Measurements from ENCODE around the gene SPOCD1.

Gene SPOCD1

DNA sequence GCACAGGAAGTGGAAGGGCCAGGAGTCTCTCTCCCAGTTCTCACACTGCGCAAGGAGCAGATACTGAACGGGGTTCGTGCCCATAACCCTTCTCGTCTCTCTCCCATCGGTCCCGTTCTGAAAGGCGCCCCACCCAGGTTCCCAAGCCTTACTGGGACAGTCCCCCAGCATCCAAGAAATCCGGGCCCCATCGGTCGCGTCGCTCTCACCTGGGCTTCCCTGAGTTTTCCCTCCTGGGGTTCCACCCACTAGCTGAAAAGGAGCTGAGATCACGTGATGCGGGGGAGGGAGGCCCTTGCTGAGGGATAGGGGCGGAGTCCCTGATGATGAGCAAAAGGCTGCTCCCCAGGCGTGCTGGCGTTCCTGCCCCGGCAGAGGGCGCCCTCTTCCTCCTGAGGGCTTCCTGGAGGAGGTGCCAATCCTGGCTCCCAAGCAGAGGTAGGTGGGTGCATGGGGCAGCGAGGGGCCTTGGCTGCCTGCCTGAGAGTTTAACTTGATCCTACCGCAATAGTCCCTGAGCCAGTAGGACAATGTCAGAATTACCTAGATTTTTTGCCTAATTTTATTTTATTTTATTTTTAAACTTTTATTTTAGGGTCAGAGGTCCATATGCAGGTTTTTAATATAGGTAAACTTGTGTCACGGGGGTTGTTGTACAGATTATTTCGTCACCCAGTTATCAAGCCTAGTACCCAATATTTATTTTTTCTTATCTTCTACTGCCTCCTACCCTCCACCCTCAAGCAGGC is at the start of gene SPOCD1:
Gene SPOCD1 (minus strand): TSS at position 271 of the 749 bp plus-strand sequence. CDS start 689 bp downstream, outside the sequence.
- TF ChIP-seq, protein P1, sequence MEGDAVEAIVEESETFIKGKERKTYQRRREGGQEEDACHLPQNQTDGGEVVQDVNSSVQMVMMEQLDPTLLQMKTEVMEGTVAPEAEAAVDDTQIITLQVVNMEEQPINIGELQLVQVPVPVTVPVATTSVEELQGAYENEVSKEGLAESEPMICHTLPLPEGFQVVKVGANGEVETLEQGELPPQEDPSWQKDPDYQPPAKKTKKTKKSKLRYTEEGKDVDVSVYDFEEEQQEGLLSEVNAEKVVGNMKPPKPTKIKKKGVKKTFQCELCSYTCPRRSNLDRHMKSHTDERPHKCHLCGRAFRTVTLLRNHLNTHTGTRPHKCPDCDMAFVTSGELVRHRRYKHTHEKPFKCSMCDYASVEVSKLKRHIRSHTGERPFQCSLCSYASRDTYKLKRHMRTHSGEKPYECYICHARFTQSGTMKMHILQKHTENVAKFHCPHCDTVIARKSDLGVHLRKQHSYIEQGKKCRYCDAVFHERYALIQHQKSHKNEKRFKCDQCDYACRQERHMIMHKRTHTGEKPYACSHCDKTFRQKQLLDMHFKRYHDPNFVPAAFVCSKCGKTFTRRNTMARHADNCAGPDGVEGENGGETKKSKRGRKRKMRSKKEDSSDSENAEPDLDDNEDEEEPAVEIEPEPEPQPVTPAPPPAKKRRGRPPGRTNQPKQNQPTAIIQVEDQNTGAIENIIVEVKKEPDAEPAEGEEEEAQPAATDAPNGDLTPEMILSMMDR (conservative IDR thresholded peaks at IDR 0.05; ENCODE audit: low read length): peak; percentile 59
- TF ChIP-seq EZH2phosphoT487 (IDR thresholded peaks at IDR 0.05; ENCODE audit: borderline replicate concordance): no peak
- no peak within 1 kb of the TSS for H3K9ac ChIP-seq (ENCODE audit: low read depth, low read length, poor library complexity, severe bottlenecking)
- no peak within 1 kb of the TSS for H3K4me2 ChIP-seq (ENCODE audit: low read depth, low read length, poor library complexity, severe bottlenecking)
- no peaks in the 10 kb centered on the region for H3K9me3 ChIP-seq (ENCODE audit: insufficient read depth, low read depth, low read length)
- H3K36me3 ChIP-seq (ENCODE audit: insufficient read depth, low read length): no peaks in the 10 kb centered on the region
- H4K20me1 ChIP-seq (ENCODE audit: insufficient read depth, low read length, poor library complexity, severe bottlenecking): no peaks in the 10 kb centered on the region
- H3F3A ChIP-seq (ENCODE audit: low read depth): no peaks in the 10 kb centered on the region
- H3K27me3 ChIP-seq (ENCODE audit: insufficient read depth, low read length, poor library complexity, severe bottlenecking): no peaks in the 10 kb centered on the region
- H3K79me2 ChIP-seq (ENCODE audit: insufficient read depth, low read length): no peaks in the 10 kb centered on the region
- no peaks in the 10 kb centered on the region for H3K4me1 ChIP-seq (ENCODE audit: insufficient read depth, low read length, poor library complexity, severe bottlenecking)
- no peaks in the 10 kb centered on the region for H3K9me2 ChIP-seq (replicated peaks; ENCODE audit: low read depth, low read length)
- H3K4me3 ChIP-seq (ENCODE audit: low read length, poor library complexity, severe bottlenecking): no peak within 1 kb of the TSS
- H2AFZ ChIP-seq (ENCODE audit: low read length): no peak within 1 kb of the TSS

DNA sequence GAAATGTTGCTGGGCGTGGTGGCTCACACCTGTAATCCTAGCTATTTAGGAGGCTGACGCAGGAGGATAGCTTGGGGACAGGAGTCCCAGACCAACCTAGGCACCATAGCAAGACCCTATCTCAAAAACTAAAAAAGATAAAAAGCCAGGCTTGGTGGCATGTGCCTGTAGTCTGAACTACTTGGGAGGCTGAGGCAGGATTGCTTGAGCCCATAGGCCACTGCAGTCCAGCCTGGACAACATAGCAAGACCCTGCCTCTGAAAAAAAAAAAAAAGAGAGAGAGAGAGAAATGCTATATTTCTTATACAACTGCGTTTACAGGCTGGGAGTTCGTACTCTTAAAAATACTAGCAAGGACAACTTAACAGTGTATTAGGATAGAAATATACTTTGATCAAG is 46.2 kb upstream of the SPOCD1 start:
- no peak overlapping the region for H2AFZ ChIP-seq (ENCODE audit: low read length)
- H3K27me3 ChIP-seq (ENCODE audit: insufficient read depth, low read length, poor library complexity, severe bottlenecking): no peaks in the 10 kb centered on the region
- no peaks in the 10 kb centered on the region for H3K36me3 ChIP-seq (ENCODE audit: insufficient read depth, low read length)
- peaks cover 9% of the 10 kb centered on the region for H3K4me1 ChIP-seq (ENCODE audit: insufficient read depth, low read length, poor library complexity, severe bottlenecking)
- no peak for TF ChIP-seq EZH2phosphoT487 (IDR thresholded peaks at IDR 0.05; ENCODE audit: borderline replicate concordance)
- TF ChIP-seq, protein P1 (conservative IDR thresholded peaks at IDR 0.05; ENCODE audit: low read length): no peak
- no peaks in the 10 kb centered on the region for H3F3A ChIP-seq (ENCODE audit: low read depth)
- H3K9me2 ChIP-seq (replicated peaks; ENCODE audit: low read depth, low read length): no peaks in the 10 kb centered on the region
- H3K9me3 ChIP-seq (ENCODE audit: insufficient read depth, low read depth, low read length): no peaks in the 10 kb centered on the region
- no peaks in the 10 kb centered on the region for H4K20me1 ChIP-seq (ENCODE audit: insufficient read depth, low read length, poor library complexity, severe bottlenecking)
- H3K9ac ChIP-seq (ENCODE audit: low read depth, low read length, poor library complexity, severe bottlenecking): no peak overlapping the region
- H3K79me2 ChIP-seq (ENCODE audit: insufficient read depth, low read length): no peaks in the 10 kb centered on the region
- no peak overlapping the region for H3K4me3 ChIP-seq (ENCODE audit: low read length, poor library complexity, severe bottlenecking)
- no peak overlapping the region for H3K4me2 ChIP-seq (ENCODE audit: low read depth, low read length, poor library complexity, severe bottlenecking)

DNA sequence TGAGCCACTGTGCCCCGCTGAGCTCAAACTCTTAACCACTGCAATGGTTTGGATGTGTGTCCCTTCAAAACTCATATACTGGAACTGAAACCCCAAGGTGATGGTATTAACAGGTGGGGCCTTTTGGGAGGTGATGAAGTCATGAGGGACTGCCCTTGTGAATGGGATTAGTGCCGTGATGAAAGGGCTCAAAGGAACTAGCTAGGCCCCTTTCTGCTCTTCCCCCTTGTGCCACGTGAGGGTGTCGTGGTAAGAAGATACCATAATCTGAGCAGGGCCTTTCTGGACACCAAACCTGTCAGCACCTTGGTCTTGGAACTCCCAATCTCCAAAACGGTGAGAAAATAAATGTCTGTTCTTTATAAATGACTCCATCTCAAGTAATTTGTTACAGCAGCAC is 45.5 kb upstream of the SPOCD1 start:
- no peak overlapping the region for H2AFZ ChIP-seq (ENCODE audit: low read length)
- H3K9me3 ChIP-seq (ENCODE audit: insufficient read depth, low read depth, low read length): no peaks in the 10 kb centered on the region
- no peak overlapping the region for H3K4me2 ChIP-seq (ENCODE audit: low read depth, low read length, poor library complexity, severe bottlenecking)
- peaks cover 2% of the 10 kb centered on the region for H3K4me1 ChIP-seq (ENCODE audit: insufficient read depth, low read length, poor library complexity, severe bottlenecking)
- no peaks in the 10 kb centered on the region for H3K27me3 ChIP-seq (ENCODE audit: insufficient read depth, low read length, poor library complexity, severe bottlenecking)
- no peaks in the 10 kb centered on the region for H3K79me2 ChIP-seq (ENCODE audit: insufficient read depth, low read length)
- no peak overlapping the region for H3K4me3 ChIP-seq (ENCODE audit: low read length, poor library complexity, severe bottlenecking)
- no peak overlapping the region for H3K9ac ChIP-seq (ENCODE audit: low read depth, low read length, poor library complexity, severe bottlenecking)
- H4K20me1 ChIP-seq (ENCODE audit: insufficient read depth, low read length, poor library complexity, severe bottlenecking): no peaks in the 10 kb centered on the region
- no peaks in the 10 kb centered on the region for H3K9me2 ChIP-seq (replicated peaks; ENCODE audit: low read depth, low read length)
- no peak for TF ChIP-seq EZH2phosphoT487 (IDR thresholded peaks at IDR 0.05; ENCODE audit: borderline replicate concordance)
- TF ChIP-seq, protein P1 (conservative IDR thresholded peaks at IDR 0.05; ENCODE audit: low read length): no peak
- H3F3A ChIP-seq (ENCODE audit: low read depth): no peaks in the 10 kb centered on the region
- H3K36me3 ChIP-seq (ENCODE audit: insufficient read depth, low read length): no peaks in the 10 kb centered on the region
